ENCODE results near the gene DOCK1. TPM values are rescaled to one million over a fixed set of nuclear protein-coding genes. Genes with fewer than 3 reads are reported as not detected.

DOCK1 gene
- total RNA-seq, 2 donors from 2014 or later: 72.4 to 89.3 TPM

DNA sequence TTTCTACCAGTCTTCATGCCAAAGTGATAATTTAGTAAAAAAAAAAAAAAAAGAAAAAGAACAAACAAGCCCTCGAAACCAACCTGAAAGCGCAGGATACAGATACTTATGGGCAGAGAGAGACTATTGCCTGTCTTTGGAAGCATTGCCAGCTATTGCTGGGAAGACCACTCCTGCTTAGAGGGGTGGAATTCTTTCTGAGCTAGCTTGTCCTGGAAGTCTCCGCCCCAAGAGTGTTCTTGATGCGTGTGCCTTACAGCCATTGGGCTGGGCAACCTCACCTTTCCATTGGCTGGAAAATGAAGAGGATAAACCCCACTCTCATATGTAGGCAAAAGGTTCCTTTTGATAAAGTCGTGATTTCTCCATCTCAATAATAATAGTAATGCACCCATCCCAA, 311.0 kb downstream of the DOCK1 start:
- no peak overlapping the region for H3K9ac ChIP-seq (ENCODE audit: extremely low read depth, low read length, poor library complexity, severe bottlenecking)
- DNase-seq: peak; percentile 53
- H3K9me3 ChIP-seq (ENCODE audit: control insufficient read depth, low read length): peaks cover 6% of the 10 kb centered on the region
- no peaks in the 10 kb centered on the region for H3K36me3 ChIP-seq (ENCODE audit: control insufficient read depth, insufficient read depth, low read length)
- no peaks in the 10 kb centered on the region for H3K27me3 ChIP-seq (ENCODE audit: control insufficient read depth, insufficient read depth, low read length, poor library complexity, severe bottlenecking)
- TF ChIP-seq, protein P1, sequence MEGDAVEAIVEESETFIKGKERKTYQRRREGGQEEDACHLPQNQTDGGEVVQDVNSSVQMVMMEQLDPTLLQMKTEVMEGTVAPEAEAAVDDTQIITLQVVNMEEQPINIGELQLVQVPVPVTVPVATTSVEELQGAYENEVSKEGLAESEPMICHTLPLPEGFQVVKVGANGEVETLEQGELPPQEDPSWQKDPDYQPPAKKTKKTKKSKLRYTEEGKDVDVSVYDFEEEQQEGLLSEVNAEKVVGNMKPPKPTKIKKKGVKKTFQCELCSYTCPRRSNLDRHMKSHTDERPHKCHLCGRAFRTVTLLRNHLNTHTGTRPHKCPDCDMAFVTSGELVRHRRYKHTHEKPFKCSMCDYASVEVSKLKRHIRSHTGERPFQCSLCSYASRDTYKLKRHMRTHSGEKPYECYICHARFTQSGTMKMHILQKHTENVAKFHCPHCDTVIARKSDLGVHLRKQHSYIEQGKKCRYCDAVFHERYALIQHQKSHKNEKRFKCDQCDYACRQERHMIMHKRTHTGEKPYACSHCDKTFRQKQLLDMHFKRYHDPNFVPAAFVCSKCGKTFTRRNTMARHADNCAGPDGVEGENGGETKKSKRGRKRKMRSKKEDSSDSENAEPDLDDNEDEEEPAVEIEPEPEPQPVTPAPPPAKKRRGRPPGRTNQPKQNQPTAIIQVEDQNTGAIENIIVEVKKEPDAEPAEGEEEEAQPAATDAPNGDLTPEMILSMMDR (conservative IDR thresholded peaks at IDR 0.05): no peak
- no peak overlapping the region for H3K27ac ChIP-seq (ENCODE audit: low read depth, low read length)
- H3K4me3 Mint-ChIP-seq: no peak overlapping the region
- no peak overlapping the region for H3K27ac Mint-ChIP-seq
- H3K9me3 Mint-ChIP-seq: peaks cover 7% of the 10 kb centered on the region
- peaks cover 11% of the 10 kb centered on the region for H3K36me3 Mint-ChIP-seq (ENCODE audit: low read depth)
- WGBS, 2 experiments (ENCODE audit: insufficient coverage in 1 of 2, insufficient read length in 1 of 2): 92% methylated on average over 5 of the region's 5 CpGs; no CpG with 5 or more reads in 1 of the 2 experiments
- H3K4me1 ChIP-seq (ENCODE audit: control insufficient read depth, insufficient read depth, low read length): no peaks in the 10 kb centered on the region
- H3K4me3 ChIP-seq (ENCODE audit: low read length): no peak overlapping the region
- H3K4me1 Mint-ChIP-seq: peaks cover 10% of the 10 kb centered on the region
- H3K27me3 Mint-ChIP-seq (ENCODE audit: insufficient read depth): no peaks in the 10 kb centered on the region

DNA sequence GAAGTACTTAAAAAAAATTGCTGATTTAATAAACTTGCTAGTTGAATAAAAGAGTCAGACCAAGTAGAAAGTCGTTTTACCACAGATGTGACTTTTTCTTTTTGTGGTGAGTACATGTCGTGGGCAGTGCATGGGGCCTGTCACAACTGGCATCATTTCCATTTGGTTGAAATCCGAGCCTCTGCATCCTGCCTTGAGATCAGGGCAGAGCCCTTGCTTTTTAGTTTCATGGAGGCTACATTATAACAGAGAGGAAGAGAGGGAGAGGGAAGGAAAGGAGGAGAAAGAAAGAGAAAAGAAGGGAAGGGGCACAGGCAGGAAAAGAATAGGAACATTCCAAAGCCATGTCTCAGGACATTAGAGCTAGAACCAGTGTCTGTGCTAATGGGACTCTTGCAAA, 311.6 kb downstream of the DOCK1 start:
- Histone ChIP-seq H3K36me3 (ENCODE audit: control insufficient read depth, insufficient read depth, low read length) (no peaks in the 10 kb centered on the region), H3K9ac (ENCODE audit: extremely low read depth, low read length, poor library complexity, severe bottlenecking) (no peak overlapping the region), H3K4me3 (ENCODE audit: low read length) (no peak overlapping the region), H3K27me3 (ENCODE audit: control insufficient read depth, insufficient read depth, low read length, poor library complexity, severe bottlenecking) (no peaks in the 10 kb centered on the region), H3K4me1 (ENCODE audit: control insufficient read depth, insufficient read depth, low read length) (no peaks in the 10 kb centered on the region), H3K27ac (ENCODE audit: low read depth, low read length) (no peak overlapping the region), H3K9me3 (ENCODE audit: control insufficient read depth, low read length) (peaks cover 6% of the 10 kb centered on the region)
- Mint-ChIP-seq H3K36me3 (ENCODE audit: low read depth) (peaks cover 11% of the 10 kb centered on the region), H3K9me3 (peaks cover 7% of the 10 kb centered on the region), H3K4me1 (peaks cover 10% of the 10 kb centered on the region), H3K27ac (no peak overlapping the region), H3K4me3 (no peak overlapping the region), H3K27me3 (ENCODE audit: insufficient read depth) (no peaks in the 10 kb centered on the region)
- 72 to 100% methylated on average over 1 to 3 of the region's 3 CpGs for WGBS, 2 experiments (ENCODE audit: insufficient coverage in 1 of 2, insufficient read length in 1 of 2)
- no peak for DNase-seq
- TF ChIP-seq, protein P1 (conservative IDR thresholded peaks at IDR 0.05): no peak

DNA sequence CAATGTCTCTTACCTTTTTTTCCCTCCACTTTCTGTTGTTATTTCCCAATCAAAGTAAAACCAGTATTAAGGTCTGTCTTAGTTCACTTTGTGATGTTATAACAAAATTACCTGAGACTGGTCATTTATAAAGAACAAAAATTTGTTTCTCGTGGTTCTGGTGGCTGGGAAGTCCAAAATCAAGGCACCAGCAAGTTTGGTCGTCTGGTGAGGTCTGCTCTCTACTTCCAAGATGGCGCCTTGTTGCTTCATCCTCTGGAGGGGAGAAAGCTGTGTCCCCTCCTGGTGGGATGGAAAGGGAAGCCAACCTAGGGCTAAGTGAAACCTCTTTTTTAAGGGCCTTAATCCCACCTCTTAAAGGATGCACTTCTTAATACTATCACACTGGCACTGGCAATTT, 313.4 kb downstream of the DOCK1 start:
- no peaks in the 10 kb centered on the region for H3K4me1 ChIP-seq (ENCODE audit: control insufficient read depth, insufficient read depth, low read length)
- H3K27me3 ChIP-seq (ENCODE audit: control insufficient read depth, insufficient read depth, low read length, poor library complexity, severe bottlenecking): no peaks in the 10 kb centered on the region
- H3K4me3 Mint-ChIP-seq: no peak overlapping the region
- TF ChIP-seq, protein P1 (conservative IDR thresholded peaks at IDR 0.05): no peak
- H3K27ac Mint-ChIP-seq: no peak overlapping the region
- peaks cover 6% of the 10 kb centered on the region for H3K9me3 ChIP-seq (ENCODE audit: control insufficient read depth, low read length)
- no peak overlapping the region for H3K4me3 ChIP-seq (ENCODE audit: low read length)
- no peaks in the 10 kb centered on the region for H3K27me3 Mint-ChIP-seq (ENCODE audit: insufficient read depth)
- no peak overlapping the region for H3K27ac ChIP-seq (ENCODE audit: low read depth, low read length)
- H3K9ac ChIP-seq (ENCODE audit: extremely low read depth, low read length, poor library complexity, severe bottlenecking): no peak overlapping the region
- no peak for DNase-seq
- peaks cover 7% of the 10 kb centered on the region for H3K9me3 Mint-ChIP-seq
- WGBS, 2 experiments (ENCODE audit: insufficient coverage in 1 of 2, insufficient read length in 1 of 2): 84 to 87% methylated on average over 3 of the region's 3 CpGs
- H3K36me3 Mint-ChIP-seq (ENCODE audit: low read depth): peaks cover 8% of the 10 kb centered on the region
- no peaks in the 10 kb centered on the region for H3K36me3 ChIP-seq (ENCODE audit: control insufficient read depth, insufficient read depth, low read length)
- peaks cover 10% of the 10 kb centered on the region for H3K4me1 Mint-ChIP-seq

Measured in endodermal cell (in vitro differentiated cells).